Endothelial cell of hepatic sinusoid (primary cell): ENCODE results near the gene TFPI.

Source experiments
- in situ Hi-C: cut with HindIII; loops from 2 replicates; pipeline ENCODE4 v1.10.0; 2017; ENCODE audit warnings: low sequenced_read_pairs

The TFPI gene

DNA sequence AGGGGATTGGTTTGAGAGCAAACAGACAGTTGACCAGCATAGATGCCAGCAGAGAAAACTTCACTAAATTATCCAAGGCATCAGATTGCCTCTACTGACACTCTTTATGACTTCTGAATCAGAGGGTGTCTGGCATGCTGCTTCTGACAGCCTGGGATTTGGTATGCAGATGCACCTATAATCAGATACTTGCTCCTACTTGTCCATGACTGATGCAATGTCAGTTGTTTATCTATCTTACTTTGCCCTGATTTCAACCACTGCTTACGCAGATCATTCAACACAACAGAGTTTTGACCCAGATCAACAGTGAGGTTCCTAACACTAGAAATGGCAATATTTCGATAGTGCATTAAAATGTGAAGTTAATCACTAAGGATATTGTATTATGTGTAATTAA is 83.5 kb downstream of the TFPI start:
- in situ Hi-C loops = loop anchor here (25.0 kb wide), 1 partner anchor 333 kb away; no protein-coding TSS in a partner anchor

- in situ Hi-C loops = loop anchor here (25.0 kb wide), 1 partner anchor 332 kb away; no protein-coding TSS in a partner anchor
These were observed 84.7 kb downstream of the TFPI start for GRCh38 chr2:187469538-187469937.

GRCh38 chr2:187468262-187468661 is 86.0 kb downstream of the TFPI start:
- in situ Hi-C loops = loop anchor here (25.0 kb wide), 1 partner anchor 331 kb away; no protein-coding TSS in a partner anchor

GRCh38 chr2:187466129-187466792 is 88.0 kb downstream of the TFPI start:
- in situ Hi-C loops = loop anchor here (25.0 kb wide), 1 partner anchor 329 kb away; no protein-coding TSS in a partner anchor

GRCh38 chr2:187462839-187463238 is 91.4 kb downstream of the TFPI start:
- in situ Hi-C loops = loop anchor here (25.0 kb wide), 1 partner anchor 326 kb away; no protein-coding TSS in a partner anchor

- in situ Hi-C loops = loop anchor here (25.0 kb wide), 1 partner anchor 324 kb away; no protein-coding TSS in a partner anchor
These were observed 92.7 kb downstream of the TFPI start for GRCh38 chr2:187461294-187462261.

- in situ Hi-C loops = loop anchor here (25.0 kb wide), 1 partner anchor 322 kb away; no protein-coding TSS in a partner anchor
These were observed 95.0 kb downstream of the TFPI start for GRCh38 chr2:187459256-187459655.

DNA sequence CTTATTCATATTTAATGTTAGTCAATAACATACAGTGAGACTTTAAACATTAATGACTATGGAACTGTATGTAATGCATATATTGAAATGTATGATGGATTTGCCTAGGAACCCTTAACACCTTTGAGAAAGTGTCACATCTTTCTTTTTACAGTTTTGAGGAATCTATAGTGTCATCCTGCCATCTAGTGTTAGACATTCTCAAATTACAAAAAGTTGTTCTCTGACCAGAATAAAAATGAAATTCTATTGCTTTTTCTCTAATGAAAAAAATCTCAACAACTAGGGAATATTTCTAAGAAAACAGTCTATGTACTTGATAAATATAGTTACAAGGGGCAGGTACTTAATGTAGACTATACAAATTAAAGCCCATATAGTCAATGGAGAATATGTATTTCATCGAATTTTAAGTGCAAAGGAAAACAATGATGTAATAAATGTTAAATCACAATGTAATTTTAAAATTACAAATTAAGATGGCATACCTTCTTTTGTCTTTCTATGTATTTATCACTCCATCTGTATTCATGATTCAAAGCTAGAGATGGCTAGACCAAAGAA is 101.1 kb downstream of the TFPI start:
- in situ Hi-C loops = loop anchor here (25.0 kb wide), 1 partner anchor 316 kb away; no protein-coding TSS in a partner anchor

- in situ Hi-C loops = loop anchor here (25.0 kb wide), 1 partner anchor 314 kb away; no protein-coding TSS in a partner anchor
These were observed 102.7 kb downstream of the TFPI start for GRCh38 chr2:187451510-187451909.

GRCh38 chr2:187447336-187447735 is 106.9 kb downstream of the TFPI start:
- in situ Hi-C loops = loop anchor here (25.0 kb wide), 1 partner anchor 585 kb away; no protein-coding TSS in a partner anchor

- in situ Hi-C loops = loop anchor here (25.0 kb wide), 1 partner anchor 584 kb away; no protein-coding TSS in a partner anchor
These were observed 107.5 kb downstream of the TFPI start for GRCh38 chr2:187446711-187447110.

DNA sequence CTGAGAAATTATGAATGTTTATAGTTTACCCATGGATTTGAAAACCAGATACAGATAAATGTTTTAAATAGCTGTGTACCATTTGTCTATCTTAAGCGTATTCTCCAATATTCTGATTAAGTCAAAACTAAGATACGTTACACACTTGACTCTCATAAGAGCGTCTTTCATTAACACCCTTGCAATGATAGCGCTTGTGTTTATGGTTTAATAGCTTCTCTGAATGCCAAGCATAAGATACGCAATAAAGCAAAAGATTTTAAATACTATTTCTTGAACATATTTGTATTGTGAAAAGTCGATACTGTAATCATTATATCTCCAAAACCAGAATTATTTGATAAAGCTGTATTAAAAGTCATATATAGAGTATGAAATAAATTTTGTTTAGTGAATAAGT is 109.2 kb downstream of the TFPI start:
- in situ Hi-C loops = loop anchor here (25.0 kb wide), 1 partner anchor 583 kb away; no protein-coding TSS in a partner anchor

- in situ Hi-C loops = loop anchor here (25.0 kb wide), 1 partner anchor 580 kb away; no protein-coding TSS in a partner anchor
These were observed 111.5 kb downstream of the TFPI start for GRCh38 chr2:187442778-187443177.

DNA sequence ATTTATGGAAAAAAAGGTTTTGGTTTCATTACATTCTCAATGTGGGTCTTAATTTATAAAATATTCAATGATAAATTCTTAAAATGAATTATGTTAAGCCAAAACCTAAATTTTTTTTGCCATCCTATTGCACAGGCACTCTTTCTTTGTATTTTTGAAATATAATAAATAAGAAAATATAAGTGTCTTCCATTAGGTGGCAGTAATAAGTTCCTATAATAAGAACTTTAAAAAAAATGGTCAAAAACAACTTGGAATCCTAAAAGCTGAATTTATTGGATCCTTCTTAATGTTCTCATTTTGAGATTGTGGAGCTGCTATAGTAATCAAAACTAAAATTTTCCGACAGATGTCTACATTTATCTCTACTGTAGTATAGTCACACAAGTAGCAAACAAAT is 111.9 kb downstream of the TFPI start:
- in situ Hi-C loops = loop anchor here (25.0 kb wide), 1 partner anchor 580 kb away; no protein-coding TSS in a partner anchor

DNA sequence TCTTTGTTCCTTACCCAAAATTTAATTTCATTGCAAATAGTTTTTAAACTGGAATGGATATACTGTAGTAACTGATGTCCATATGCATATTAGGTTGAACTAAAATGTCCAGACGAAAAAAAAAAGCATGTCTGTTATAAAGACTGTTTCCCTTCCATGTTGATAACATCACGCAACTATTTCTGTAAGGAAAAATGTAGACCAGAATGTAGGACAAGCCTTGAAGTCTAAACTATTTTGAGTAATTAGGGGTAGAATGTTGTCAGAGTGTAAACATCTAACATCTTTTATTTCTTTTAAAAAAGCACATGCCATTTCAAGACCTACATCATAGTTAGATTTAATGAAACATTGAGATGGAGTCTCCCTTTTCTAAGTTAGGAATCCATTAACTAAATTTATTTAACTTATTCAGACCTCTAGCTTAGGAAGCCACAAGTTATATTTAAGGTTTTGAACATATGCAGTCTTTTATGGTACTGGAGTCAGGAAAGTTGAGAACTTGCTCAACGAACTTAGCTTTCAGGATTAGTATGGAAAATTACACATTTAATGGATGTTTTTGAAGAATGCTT is 114.0 kb downstream of the TFPI start:
- in situ Hi-C loops = loop anchor here (25.0 kb wide), 1 partner anchor 578 kb away; no protein-coding TSS in a partner anchor

DNA sequence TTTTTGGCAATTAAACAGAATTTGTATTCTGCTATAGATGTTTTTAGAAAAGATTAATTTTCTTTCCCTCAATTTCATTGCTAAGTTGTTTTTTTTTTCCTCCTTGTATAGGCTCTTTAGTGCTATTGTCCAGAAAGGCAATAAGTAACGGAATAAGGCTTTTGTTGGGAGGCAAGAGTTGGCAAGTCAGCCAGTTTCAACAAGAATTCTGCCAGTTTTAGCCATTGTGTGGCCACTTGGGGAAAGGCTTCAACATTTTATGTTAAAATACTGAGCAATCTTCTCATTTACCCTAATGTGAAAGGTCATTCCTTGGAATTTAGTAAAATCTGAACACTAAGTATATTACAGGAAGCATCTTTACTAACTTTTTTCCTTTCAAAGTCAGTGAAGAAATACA is 115.8 kb downstream of the TFPI start:
- in situ Hi-C loops = loop anchor here (25.0 kb wide), 1 partner anchor 576 kb away; no protein-coding TSS in a partner anchor

- in situ Hi-C loops = loop anchor here (25.0 kb wide), 1 partner anchor 573 kb away; no protein-coding TSS in a partner anchor
These were observed 118.5 kb downstream of the TFPI start for GRCh38 chr2:187435756-187436155.

DNA sequence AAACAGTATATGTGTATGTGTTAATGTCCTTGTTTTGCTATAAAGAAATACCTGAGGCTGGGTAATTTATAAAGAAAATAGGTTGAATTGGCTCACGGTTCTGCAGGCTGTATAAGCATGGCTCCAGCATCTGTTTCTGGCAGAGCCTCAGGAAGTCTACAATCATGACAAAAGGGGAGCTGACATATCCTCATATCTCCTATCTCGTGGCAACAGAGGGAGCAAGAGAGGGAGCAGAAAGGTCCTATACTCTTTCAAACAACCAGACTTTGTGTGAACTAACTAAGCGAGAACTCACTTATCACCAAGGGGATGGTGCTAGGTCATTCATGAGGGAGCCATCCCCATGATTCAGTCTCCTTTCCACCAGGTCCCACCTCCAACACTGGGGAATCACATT is 119.2 kb downstream of the TFPI start:
- in situ Hi-C loops = loop anchor here (25.0 kb wide), 1 partner anchor 573 kb away; no protein-coding TSS in a partner anchor

DNA sequence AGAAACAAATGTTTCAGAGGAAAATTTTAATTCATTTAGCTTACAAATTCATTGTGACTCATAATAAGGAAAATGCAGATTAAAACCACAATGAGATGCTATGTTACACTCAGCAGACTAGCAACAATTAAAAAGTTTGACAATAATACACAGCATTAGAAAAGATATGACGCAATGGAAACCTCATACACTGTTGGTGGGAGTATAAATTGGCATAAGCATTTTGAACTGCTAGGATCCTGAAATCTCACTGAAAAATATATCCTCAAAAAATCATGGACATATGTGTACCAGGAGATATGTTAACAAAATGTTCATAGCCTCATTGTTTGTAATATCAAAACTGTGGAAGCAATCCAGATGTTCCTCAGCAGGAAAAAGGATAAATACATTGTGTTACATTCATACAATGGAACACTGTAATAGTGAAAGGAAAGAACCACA is 119.9 kb downstream of the TFPI start:
- in situ Hi-C loops = loop anchor here (25.0 kb wide), 1 partner anchor 572 kb away; no protein-coding TSS in a partner anchor

- in situ Hi-C loops = loop anchor here (25.0 kb wide), 1 partner anchor 570 kb away; no protein-coding TSS in a partner anchor
These were observed 122.3 kb downstream of the TFPI start for GRCh38 chr2:187431911-187432310.
